Endothelial cell of umbilical vein (primary cell): Measurements from ENCODE around the gene CEBPG. TPM values are rescaled to one million over a fixed set of nuclear protein-coding genes. Genes with fewer than 3 reads are reported as not detected.

Experiments used
- BruUV-seq: library from RNA; stranded (reverse); fragments of 400-500 nt; replicated peaks from 2 replicates; lab custom pipeline; 2021; lab: Mats Ljungman, UMichigan
- CTCF ChIA-PET: fragments of 300-600, 350-600 bp; sonication (Branson Sonifier 250); formaldehyde crosslinking; loops from one replicate; lab custom pipeline; 2021; ENCODE audit warnings: antibody characterized with exemption, inconsistent platforms; lab: Charles Lee
- POLR2A ChIA-PET: fragments of 300-600, 350-600 bp; sonication (Branson Sonifier 250); formaldehyde crosslinking; loops from one replicate; lab custom pipeline; 2021; ENCODE audit warnings: antibody characterized with exemption, inconsistent platforms; lab: Charles Lee
- DNase-seq: peaks from one replicate; pipeline ENCODE4 v3.0.0-alpha.2; 2011; ENCODE audit warnings: low read depth, low spot score
- FAIRE-seq: peaks from 2 replicates; lab custom pipeline; 2011; peaks lifted over from hg19 to GRCh38; lab: Jason Lieb, UNC
- H2AFZ ChIP-seq: 2 replicates; pipeline ENCODE4 v1.6.0; 2012; ENCODE audit warnings: low read depth, low read length, control low read depth, inconsistent platforms
- H3K27ac ChIP-seq: 2 replicates; pipeline ENCODE4 v1.5.1; 2011; ENCODE audit warnings: low read depth, mild to moderate bottlenecking, control low read depth, low read length, moderate library complexity; ENCODE audit not compliant: insufficient read depth
- H3K27me3 ChIP-seq, 2 experiments: 2 replicates each; pipeline versions ENCODE4 v1.6.0 to v1.6.1; 2011; ENCODE audit warnings: low read length in 2 of 2, mixed read lengths in 1 of 2; ENCODE audit not compliant: control insufficient read depth in 2 of 2, insufficient read depth in 2 of 2
- H3K36me3 ChIP-seq, 2 experiments: 2 replicates in 1 of 2; 3 replicates in 1 of 2; pipeline ENCODE4 v1.5.1; 2011; ENCODE audit warnings: low read length in 2 of 2, mild to moderate bottlenecking in 1 of 2, moderate library complexity in 1 of 2; ENCODE audit not compliant: control insufficient read depth in 2 of 2, insufficient read depth in 2 of 2; ENCODE audit errors: extremely low read depth in 1 of 2
- H3K4me1 ChIP-seq: 3 replicates; pipeline ENCODE4 v1.5.1; 2011; ENCODE audit warnings: mild to moderate bottlenecking, low read length; ENCODE audit not compliant: control insufficient read depth, insufficient read depth; ENCODE audit errors: extremely low read depth
- H3K4me2 ChIP-seq: 2 replicates; pipeline ENCODE4 v1.6.1; 2011; ENCODE audit warnings: low read length, control low read depth, mixed read lengths; ENCODE audit not compliant: insufficient read depth
- H3K4me3 ChIP-seq, 3 experiments: fragments of 200-600 bp in 1 of 3; sonication (generic), shearing (Covaris generic) in 1 of 3; replicated peaks in 1 of 3; 2 replicates each; pipeline ENCODE4 v1.5.1; 2011 to 2016; ENCODE audit warnings: control low read depth in 3 of 3, low read length in 3 of 3, mild to moderate bottlenecking in 2 of 3, inconsistent platforms in 1 of 3, low read depth in 1 of 3, moderate library complexity in 1 of 3; ENCODE audit not compliant: insufficient read depth in 1 of 3
- H3K79me2 ChIP-seq: 2 replicates; pipeline ENCODE4 v1.6.0; 2012; ENCODE audit warnings: low read length, inconsistent platforms; ENCODE audit not compliant: control insufficient read depth, insufficient read depth
- H3K9ac ChIP-seq: replicated peaks from 2 replicates; pipeline ENCODE3; 2011; ENCODE audit warnings: low read length, control low read depth; ENCODE audit not compliant: insufficient read depth; ENCODE audit errors: extremely low read depth
- H3K9me1 ChIP-seq: replicated peaks from 3 replicates; pipeline ENCODE4 v1.6.0; 2011; ENCODE audit warnings: mild to moderate bottlenecking, low read length; ENCODE audit not compliant: control insufficient read depth, insufficient read depth; ENCODE audit errors: extremely low read depth
- H3K9me3 ChIP-seq: replicated peaks from 2 replicates; pipeline ENCODE4 v1.5.1; 2012; ENCODE audit warnings: low read length, inconsistent platforms; ENCODE audit not compliant: control insufficient read depth, insufficient read depth
- H4K20me1 ChIP-seq: replicated peaks from 2 replicates; pipeline ENCODE3; 2011; ENCODE audit warnings: mild to moderate bottlenecking, low read length; ENCODE audit not compliant: control insufficient read depth, insufficient read depth; ENCODE audit errors: extremely low read depth
- FOS ChIP-seq: IDR thresholded peaks from 2 replicates; pipeline ENCODE4 v1.6.1; 2011; ENCODE audit warnings: mild to moderate bottlenecking, low read length, moderate library complexity, borderline replicate concordance; ENCODE audit not compliant: insufficient read depth
- GATA2 ChIP-seq: IDR thresholded peaks from 2 replicates; pipeline ENCODE4 v1.7.0; 2011; ENCODE audit warnings: low read depth, mild to moderate bottlenecking, moderate library complexity, mixed read lengths, low read length; ENCODE audit not compliant: insufficient read length, insufficient read depth
- JUN ChIP-seq: IDR thresholded peaks from 2 replicates; pipeline ENCODE4 v1.6.1; 2011; ENCODE audit warnings: borderline replicate concordance, low read depth; ENCODE audit not compliant: insufficient read length, insufficient read depth
- MAX ChIP-seq: IDR thresholded peaks from 2 replicates; pipeline ENCODE4 v1.6.1; 2011; ENCODE audit not compliant: insufficient read depth, insufficient read length
- MYC ChIP-seq: IDR thresholded peaks from one replicate; pipeline ENCODE4 v1.6.1; 2011; ENCODE audit warnings: mild to moderate bottlenecking, low read depth, low read length
- POLR2A ChIP-seq: IDR thresholded peaks from 2 replicates; pipeline ENCODE4 v1.6.1; 2012; ENCODE audit warnings: low read depth, mild to moderate bottlenecking, control low read depth, low read length
- POLR2AphosphoS5 ChIP-seq: IDR thresholded peaks from 2 replicates; pipeline ENCODE4 v1.6.1; 2012; ENCODE audit warnings: low read depth, mild to moderate bottlenecking, control low read depth, low read length, moderate library complexity; ENCODE audit not compliant: insufficient read depth
- dilution Hi-C: fragments of 300-500 bp; cut with MboI; formaldehyde crosslinking; loops from one replicate; pipeline ENCODE4 v1.15.0; 2019; ENCODE audit warnings: low sequenced_read_pairs; ENCODE audit not compliant: extremely low pct_ligation_motif_present
- intact Hi-C: fragments of 100-400 bp; cut with micrococcal nuclease; formaldehyde crosslinking; loops from one replicate; pipeline ENCODE4 v1.10.0; 2022
- polyA plus RNA-seq, 4 experiments: library from polyadenylated mRNA; depleted of rRNA in 3 of 4; stranded (reverse) in 3 of 4; unstranded in 1 of 4; fragments of >200 nt; gene quantifications; 2 replicates each; pipeline versions ENCODE4 v1.2.1 to v1.2.3, GENCODE V29; 2011 to 2012; ENCODE audit warnings: missing spikeins in 1 of 4
- total RNA-seq: library from RNA; stranded (reverse); gene quantifications from 2 replicates; pipeline ENCODE4 v1.2.3, GENCODE V29; 2021

CEBPG gene
- total and polyA plus RNA-seq, 2 donors (not counting 3 experiments of a cell fraction or from before 2014, with no cell fraction given): 10.2 to 24.6 TPM

GRCh38 chr19:33404506-33405253 is 31.2 kb downstream of the CEBPG start:
- Histone ChIP-seq H3K27me3 (no peaks in the 10 kb centered on the region), H3K79me2 (no peaks in the 10 kb centered on the region), H3K9ac (no peak overlapping the region), H4K20me1 (no peaks in the 10 kb centered on the region), H3K4me1 (no peaks in the 10 kb centered on the region), H3K36me3 (no peaks in the 10 kb centered on the region), H3K4me3 (no peak overlapping the region), H2AFZ (no peak overlapping the region), H3K4me2 (no peak overlapping the region), H3K9me1 (no peaks in the 10 kb centered on the region), H3K27ac (no peak overlapping the region), H3K9me3 (no peaks in the 10 kb centered on the region)
- FAIRE-seq (no peak), DNase-seq (no peak)
- no TSS peak for BruUV-seq
- intact Hi-C loops (loop anchor here (5.0 kb wide), 1 partner anchor 277 kb away; no protein-coding TSS in a partner anchor), dilution Hi-C loops (no loop called here)
- TF ChIP-seq FOS: no peak
- TF ChIP-seq MAX: no peak
- TF ChIP-seq MYC: no peak
- no peak for TF ChIP-seq POLR2A
- no peak for TF ChIP-seq GATA2
- CTCF ChIA-PET: interaction anchor here (1.6 to 5.9 kb wide), 3 partner anchors 11 to 166 kb away, joined by 4 to 181 read pairs (median 24); partner anchors contain the start of gene CEBPA
- POLR2A ChIA-PET: no interaction called here

- no peaks in the 10 kb centered on the region for H3K9me1 ChIP-seq
- H3K79me2 ChIP-seq: no peaks in the 10 kb centered on the region
- intact Hi-C loops: loop anchor here (5.0 kb wide), 1 partner anchor 278 kb away; no protein-coding TSS in a partner anchor
- no peaks in the 10 kb centered on the region for H3K27me3 ChIP-seq
- H3K27ac ChIP-seq: no peak overlapping the region
- no peak for FAIRE-seq
- no peak overlapping the region for H2AFZ ChIP-seq
- no peaks in the 10 kb centered on the region for H3K36me3 ChIP-seq
- dilution Hi-C loops: no loop called here
- TF ChIP-seq JUN (no peak), GATA2 (no peak), POLR2AphosphoS5 (no peak)
- H3K4me1 ChIP-seq: no peaks in the 10 kb centered on the region
- no peak overlapping the region for H3K4me2 ChIP-seq
- H3K9ac ChIP-seq: no peak overlapping the region
- H4K20me1 ChIP-seq: no peaks in the 10 kb centered on the region
- no peak overlapping the region for H3K4me3 ChIP-seq
- DNase-seq: no peak
- ChIA-PET CTCF (interaction anchor here (1.6 to 5.9 kb wide), 4 partner anchors 11 to 167 kb away, joined by 4 to 181 read pairs (median 18); partner anchors contain the start of gene CEBPA), POLR2A (no interaction called here)
- no TSS peak for BruUV-seq
- H3K9me3 ChIP-seq: no peaks in the 10 kb centered on the region
Measured at GRCh38 chr19:33405254-33405552, 31.7 kb downstream of the CEBPG start.
